Measurements from ENCODE around the gene TPRX2. TPM values are rescaled to one million over a fixed set of nuclear protein-coding genes. Genes with fewer than 3 reads are reported as not detected.

TPRX2 gene
- total RNA-seq, 1 donor from 2014 or later: not detected

GRCh38 chr19:47820410-47820809 is 38.6 kb upstream of the TPRX2 start:
- peaks cover 11% of the 10 kb centered on the region for H3K4me1 Mint-ChIP-seq (ENCODE audit: low read depth)
- H3K9me3 Mint-ChIP-seq (ENCODE audit: low read depth): no peaks in the 10 kb centered on the region
- H3K27ac Mint-ChIP-seq: no peak overlapping the region
- no peak for DNase-seq (ENCODE audit: low spot score, unreplicated experiment)
- H3K27me3 Mint-ChIP-seq: peaks cover 40% of the 10 kb centered on the region
- H3K36me3 Mint-ChIP-seq (ENCODE audit: insufficient read depth): no peaks in the 10 kb centered on the region
- TF ChIP-seq CTCF (IDR thresholded peaks at IDR 0.05; ENCODE audit: unreplicated experiment): no peak
- H3K4me3 Mint-ChIP-seq (ENCODE audit: low read depth): no peak overlapping the region

GRCh38 chr19:47821460-47822020 is 37.5 kb upstream of the TPRX2 start, which contains the start of gene CRX:
TSS of gene CRX (plus strand) at chr19:47821937. CDS start at chr19:47834444, 12,507 bp downstream.
- no peaks in the 10 kb centered on the region for H3K36me3 Mint-ChIP-seq (ENCODE audit: insufficient read depth)
- no peak for TF ChIP-seq CTCF (IDR thresholded peaks at IDR 0.05; ENCODE audit: unreplicated experiment)
- no peak for DNase-seq (ENCODE audit: low spot score, unreplicated experiment)
- H3K4me1 Mint-ChIP-seq (ENCODE audit: low read depth): peaks cover 11% of the 10 kb centered on the region
- H3K9me3 Mint-ChIP-seq (ENCODE audit: low read depth): no peaks in the 10 kb centered on the region
- H3K27me3 Mint-ChIP-seq: peaks cover 40% of the 10 kb centered on the region
- peak within 1 kb of the TSS; percentile 81 for H3K27ac Mint-ChIP-seq
- no peak within 1 kb of the TSS for H3K4me3 Mint-ChIP-seq (ENCODE audit: low read depth)

- H3K27me3 Mint-ChIP-seq: peaks cover 33% of the 10 kb centered on the region
- peaks cover 12% of the 10 kb centered on the region for H3K4me1 Mint-ChIP-seq (ENCODE audit: low read depth)
- no peaks in the 10 kb centered on the region for H3K36me3 Mint-ChIP-seq (ENCODE audit: insufficient read depth)
- H3K9me3 Mint-ChIP-seq (ENCODE audit: low read depth): no peaks in the 10 kb centered on the region
- no peak overlapping the region for H3K27ac Mint-ChIP-seq
- no peak for TF ChIP-seq CTCF (IDR thresholded peaks at IDR 0.05; ENCODE audit: unreplicated experiment)
- no peak overlapping the region for H3K4me3 Mint-ChIP-seq (ENCODE audit: low read depth)
- DNase-seq (ENCODE audit: low spot score, unreplicated experiment): no peak
Measured at GRCh38 chr19:47824396-47824795, 34.6 kb upstream of the TPRX2 start.

GRCh38 chr19:47826800-47827199 is 32.2 kb upstream of the TPRX2 start:
- no peak for DNase-seq (ENCODE audit: low spot score, unreplicated experiment)
- Mint-ChIP-seq H3K27ac (no peak overlapping the region), H3K4me1 (ENCODE audit: low read depth) (peaks cover 6% of the 10 kb centered on the region), H3K4me3 (ENCODE audit: low read depth) (no peak overlapping the region), H3K36me3 (ENCODE audit: insufficient read depth) (no peaks in the 10 kb centered on the region), H3K27me3 (peaks cover 14% of the 10 kb centered on the region), H3K9me3 (ENCODE audit: low read depth) (no peaks in the 10 kb centered on the region)
- no peak for TF ChIP-seq CTCF (IDR thresholded peaks at IDR 0.05; ENCODE audit: unreplicated experiment)

GRCh38 chr19:47832723-47833122 is 26.3 kb upstream of the TPRX2 start:
- TF ChIP-seq CTCF (IDR thresholded peaks at IDR 0.05; ENCODE audit: unreplicated experiment): no peak
- no peak for DNase-seq (ENCODE audit: low spot score, unreplicated experiment)

More at GRCh38 chr19:47832723-47833122, 26.3 kb upstream of the TPRX2 start:
- H3K27ac Mint-ChIP-seq: no peak overlapping the region
- H3K36me3 Mint-ChIP-seq (ENCODE audit: insufficient read depth): no peaks in the 10 kb centered on the region
- no peaks in the 10 kb centered on the region for H3K27me3 Mint-ChIP-seq
- H3K4me3 Mint-ChIP-seq (ENCODE audit: low read depth): no peak overlapping the region
- H3K4me1 Mint-ChIP-seq (ENCODE audit: low read depth): peaks cover 3% of the 10 kb centered on the region
- H3K9me3 Mint-ChIP-seq (ENCODE audit: low read depth): no peaks in the 10 kb centered on the region
